ENCODE results near the gene IL23A.
"Not testable (repeated sequence)": the region's sequence is repeated elsewhere in the genome, so short reads cannot be mapped to it uniquely, and the experiment has no call there.

IL23A gene

GRCh38 chr12:56338308-56339157 is at the start of gene IL23A:
IL23A (plus strand) TSS chr12:56338884; CDS start chr12:56339045, 161 bp downstream.
- DNase-seq, result peak; percentile 46

GRCh38 chr12:56293795-56294194 is 44.9 kb upstream of the IL23A start:
- peak; percentile 8 for DNase-seq

- peak; percentile 84 for DNase-seq
These were observed 42.4 kb upstream of the IL23A start for GRCh38 chr12:56296295-56296694.

- DNase-seq, result no peak
These were observed 41.3 kb upstream of the IL23A start for GRCh38 chr12:56297400-56297799.

- DNase-seq, result no peak
These were observed 39.9 kb upstream of the IL23A start for GRCh38 chr12:56298828-56299227.

GRCh38 chr12:56299308-56299852 is 39.3 kb upstream of the IL23A start:
- DNase-seq, result peak; percentile 18

- DNase-seq, result peak; percentile 99
These were observed 38.6 kb upstream of the IL23A start, which contains the start of gene CS for GRCh38 chr12:56299853-56300643. CS (minus strand) TSS chr12:56300330; CDS start chr12:56300201, 129 bp downstream.

GRCh38 chr12:56300644-56301464 is 37.8 kb upstream of the IL23A start:
- no peak for DNase-seq

GRCh38 chr12:56304276-56304675 is 34.4 kb upstream of the IL23A start:
- no peak for DNase-seq

GRCh38 chr12:56304872-56305590 is 33.7 kb upstream of the IL23A start:
- no peak for DNase-seq

GRCh38 chr12:56307221-56307965 is 31.3 kb upstream of the IL23A start:
- no peak for DNase-seq

- no peak for DNase-seq
These were observed 30.0 kb upstream of the IL23A start for GRCh38 chr12:56308714-56309113.

- DNase-seq, result no peak
These were observed 27.7 kb upstream of the IL23A start for GRCh38 chr12:56311003-56311402.

- DNase-seq, result no peak
These were observed 23.4 kb upstream of the IL23A start for GRCh38 chr12:56315249-56315621.

- DNase-seq, result peak; percentile 95
These were observed 22.8 kb upstream of the IL23A start, which contains the start of gene CNPY2 for GRCh38 chr12:56315622-56316473. CNPY2 (minus strand) TSS chr12:56315988; CDS start chr12:56315217, 771 bp downstream.

- DNase-seq, result no peak
These were observed 21.0 kb upstream of the IL23A start for GRCh38 chr12:56317675-56318074.

- peak; percentile 92 for DNase-seq
These were observed 17.7 kb upstream of the IL23A start for GRCh38 chr12:56321027-56321426.

GRCh38 chr12:56321610-56322009 is 17.1 kb upstream of the IL23A start:
- DNase-seq, result not testable (repeated sequence)

- DNase-seq, result no peak
These were observed 14.5 kb upstream of the IL23A start for GRCh38 chr12:56324206-56324605.

GRCh38 chr12:56326126-56326525 is 12.6 kb upstream of the IL23A start:
- DNase-seq, result no peak

Measured in MV-4-11 (cell line).